LoVo (cell line): ENCODE results near the gene MSX2.

Source experiments
- DNase-seq: peaks from one replicate; pipeline ENCODE4 v3.0.0-alpha.2; 2016; ENCODE audit warnings: low spot score

MSX2 gene

GRCh38 chr5:174724484-174725260 is at the start of gene MSX2:
Gene MSX2 (plus strand): TSS chr5:174724582. CDS start chr5:174724660, 78 bp downstream.
- DNase-seq, result peak; percentile 97

- no peak for DNase-seq
Observed at GRCh38 chr5:174675110-174675509, 49.3 kb upstream of the MSX2 start.

- no peak for DNase-seq
Observed at GRCh38 chr5:174675916-174676315, 48.5 kb upstream of the MSX2 start.

- DNase-seq, result no peak
Observed at GRCh38 chr5:174678107-174678506, 46.3 kb upstream of the MSX2 start.

- DNase-seq, result no peak
Observed at GRCh38 chr5:174680901-174681565, 43.3 kb upstream of the MSX2 start.

GRCh38 chr5:174687503-174687902 is 36.9 kb upstream of the MSX2 start:
- DNase-seq, result no peak

GRCh38 chr5:174688441-174689354 is 35.7 kb upstream of the MSX2 start:
- DNase-seq, result no peak

GRCh38 chr5:174690271-174690670 is 34.1 kb upstream of the MSX2 start:
- no peak for DNase-seq

- DNase-seq, result peak; percentile 30
Observed at GRCh38 chr5:174692381-174692780, 32.0 kb upstream of the MSX2 start.

- peak; percentile 41 for DNase-seq
Observed at GRCh38 chr5:174692982-174693422, 31.4 kb upstream of the MSX2 start.

GRCh38 chr5:174693697-174694385 is 30.5 kb upstream of the MSX2 start:
- peak; percentile 75 for DNase-seq

- no peak for DNase-seq
Observed at GRCh38 chr5:174694611-174695010, 29.8 kb upstream of the MSX2 start.

GRCh38 chr5:174698156-174698555 is 26.2 kb upstream of the MSX2 start:
- no peak for DNase-seq

- DNase-seq, result no peak
Observed at GRCh38 chr5:174699131-174699530, 25.3 kb upstream of the MSX2 start.

GRCh38 chr5:174706997-174707572 is 17.3 kb upstream of the MSX2 start:
- DNase-seq, result no peak

- DNase-seq, result no peak
Observed at GRCh38 chr5:174707671-174708070, 16.7 kb upstream of the MSX2 start.

- no peak for DNase-seq
Observed at GRCh38 chr5:174708476-174709207, 15.7 kb upstream of the MSX2 start.

- no peak for DNase-seq
Observed at GRCh38 chr5:174714751-174715150, 9.6 kb upstream of the MSX2 start.

GRCh38 chr5:174715804-174716203 is 8.6 kb upstream of the MSX2 start:
- no peak for DNase-seq

- no peak for DNase-seq
Observed at GRCh38 chr5:174717826-174718455, 6.4 kb upstream of the MSX2 start.
